ENCODE measurements around the gene ERO1B. TPM values are rescaled to one million over a fixed set of nuclear protein-coding genes. Genes with fewer than 3 reads are reported as not detected.

The ERO1B gene
- total RNA-seq, 2 donors from 2014 or later = 5.0 to 7.6 TPM

GRCh38 chr1:236239092-236239585 lies 42.6 kb downstream of the ERO1B start:
- DNase-seq (ENCODE audit: low spot score) = no peak
- Histone ChIP-seq H3K27ac (no peak overlapping the region), H3K36me3 (peaks cover 4% of the 10 kb centered on the region), H3K4me3 (no peak overlapping the region), H3K9me3 (no peaks in the 10 kb centered on the region), H3K27me3 (no peaks in the 10 kb centered on the region), H3K4me1 (no peaks in the 10 kb centered on the region)
- TF ChIP-seq CTCF (IDR thresholded peaks at IDR 0.05) = no peak

- no peak for TF ChIP-seq CTCF (IDR thresholded peaks at IDR 0.05)
- H3K27me3 ChIP-seq = no peaks in the 10 kb centered on the region
- H3K27ac ChIP-seq = no peak overlapping the region
- H3K4me1 ChIP-seq = no peaks in the 10 kb centered on the region
- H3K4me3 ChIP-seq = no peak overlapping the region
- H3K9me3 ChIP-seq = no peaks in the 10 kb centered on the region
- no peak for DNase-seq (ENCODE audit: low spot score)
- no peaks in the 10 kb centered on the region for H3K36me3 ChIP-seq
Measured at GRCh38 chr1:236235116-236235515, 46.6 kb downstream of the ERO1B start.

GRCh38 chr1:236228411-236228810 lies 53.3 kb downstream of the ERO1B start:
- H3K4me1 ChIP-seq = no peaks in the 10 kb centered on the region
- H3K27me3 ChIP-seq = no peaks in the 10 kb centered on the region
- TF ChIP-seq CTCF (IDR thresholded peaks at IDR 0.05) = no peak
- no peak overlapping the region for H3K4me3 ChIP-seq
- H3K27ac ChIP-seq = no peak overlapping the region
- peaks cover 6% of the 10 kb centered on the region for H3K36me3 ChIP-seq
- no peaks in the 10 kb centered on the region for H3K9me3 ChIP-seq
- DNase-seq (ENCODE audit: low spot score) = no peak

- no peaks in the 10 kb centered on the region for H3K9me3 ChIP-seq
- no peak for DNase-seq (ENCODE audit: low spot score)
- no peak overlapping the region for H3K4me3 ChIP-seq
- no peak for TF ChIP-seq CTCF (IDR thresholded peaks at IDR 0.05)
- no peaks in the 10 kb centered on the region for H3K36me3 ChIP-seq
- no peaks in the 10 kb centered on the region for H3K4me1 ChIP-seq
- no peak overlapping the region for H3K27ac ChIP-seq
- H3K27me3 ChIP-seq = no peaks in the 10 kb centered on the region
Measured at GRCh38 chr1:236222632-236223031, 59.1 kb downstream of the ERO1B start.

- Histone ChIP-seq H3K4me1 (no peaks in the 10 kb centered on the region), H3K4me3 (no peak overlapping the region), H3K36me3 (no peaks in the 10 kb centered on the region), H3K27me3 (no peaks in the 10 kb centered on the region), H3K9me3 (no peaks in the 10 kb centered on the region), H3K27ac (no peak overlapping the region)
- DNase-seq (ENCODE audit: low spot score) = no peak
- TF ChIP-seq CTCF (IDR thresholded peaks at IDR 0.05) = no peak
Measured at GRCh38 chr1:236220473-236220872, 61.3 kb downstream of the ERO1B start.

GRCh38 chr1:236214761-236215160 lies 67.0 kb downstream of the ERO1B start:
- Histone ChIP-seq H3K9me3 (no peaks in the 10 kb centered on the region), H3K4me1 (no peaks in the 10 kb centered on the region), H3K36me3 (no peaks in the 10 kb centered on the region), H3K27ac (no peak overlapping the region), H3K27me3 (no peaks in the 10 kb centered on the region), H3K4me3 (no peak overlapping the region)
- TF ChIP-seq CTCF (IDR thresholded peaks at IDR 0.05) = no peak
- DNase-seq (ENCODE audit: low spot score) = no peak
